ENCODE data around the gene KIF9. TPM values are rescaled to one million over a fixed set of nuclear protein-coding genes. Genes with fewer than 3 reads are reported as not detected.

KIF9 gene
- total RNA-seq, 1 experiment from 2014 or later = 13.1 TPM

GRCh38 chr3:47260605-47261004, 22.0 kb downstream of the KIF9 start:
- Histone ChIP-seq H3K9ac (ENCODE audit: low read length) (no peak overlapping the region), H3K9me2 (ENCODE audit: insufficient read depth) (no peaks in the 10 kb centered on the region), H3K4me3 (replicated peaks in 1 of 2; ENCODE audit: low read depth in 1 of 2, low read length in 2 of 2) (no peak overlapping the region), H3K36me3 (ENCODE audit: control insufficient read depth in 1 of 2, insufficient read depth in 2 of 2, low read length in 2 of 2) (no peaks in the 10 kb centered on the region), H3K4me2 (ENCODE audit: low read length) (no peak overlapping the region), H2AFZ (ENCODE audit: low read depth, low read length, poor library complexity, severe bottlenecking) (no peak overlapping the region), H3K4me1 (ENCODE audit: control insufficient read depth in 1 of 2, insufficient read depth in 2 of 2, low read length in 2 of 2) (no peaks in the 10 kb centered on the region), H3K9me3 (ENCODE audit: control insufficient read depth in 1 of 2, insufficient read depth in 1 of 2, low read depth in 1 of 2, low read length in 2 of 2) (no peaks in the 10 kb centered on the region), H3K27ac (ENCODE audit: low read depth, low read length) (no peak overlapping the region), H3K79me2 (ENCODE audit: insufficient read depth, low read length) (no peaks in the 10 kb centered on the region), H3K27me3 (ENCODE audit: insufficient read depth, low read length) (no peaks in the 10 kb centered on the region), H4K20me1 (ENCODE audit: insufficient read depth) (no peaks in the 10 kb centered on the region)
- RAD21 ChIA-PET (ENCODE audit: low non-redundant PET in 1 of 2, low total read pairs in 2 of 2, uncharacterized antibody in 2 of 2, unreplicated experiment in 2 of 2) = no interaction called here
- ATAC-seq (peak; percentile 22; the same call in 1 of the 2 replicates), DNase-seq (ENCODE audit: low read depth, low spot score) (no peak)
- POLR2A ChIA-PET = no interaction called here
- CTCF ChIA-PET = no interaction called here
- intact Hi-C loops (cut with micrococcal nuclease) = no loop called here
- no TSS peak for BruUV-seq (replicated peaks)
- no peak for TF ChIP-seq CTCF (IDR thresholded peaks at IDR 0.05 in 2 of 3, conservative IDR thresholded peaks at IDR 0.05 in 1 of 3; ENCODE audit: borderline replicate concordance in 1 of 3, insufficient read depth in 1 of 3, low read depth in 2 of 3, low read length in 2 of 3)
- TF ChIP-seq SP1 (IDR thresholded peaks at IDR 0.05; ENCODE audit: low read depth) = no peak
- no peak for TF ChIP-seq SIN3A (IDR thresholded peaks at IDR 0.05; ENCODE audit: low read depth)
- TF ChIP-seq ELF1 (IDR thresholded peaks at IDR 0.05; ENCODE audit: borderline replicate concordance, low read depth) = no peak
- no peak for TF ChIP-seq POLR2A (IDR thresholded peaks at IDR 0.05; ENCODE audit: borderline replicate concordance, extremely low read depth, insufficient read depth, insufficient read length)
- no peak for TF ChIP-seq TCF7L2 (IDR thresholded peaks at IDR 0.05; ENCODE audit: borderline replicate concordance, extremely low read depth, insufficient read depth, insufficient read length)
- no peak for TF ChIP-seq ZFX (IDR thresholded peaks at IDR 0.05)
- TF ChIP-seq RAD21 (IDR thresholded peaks at IDR 0.05; ENCODE audit: low read depth) = no peak
- no peak for TF ChIP-seq CEBPB (IDR thresholded peaks at IDR 0.05; ENCODE audit: low read depth)
- TF ChIP-seq EGR1 (IDR thresholded peaks at IDR 0.05; ENCODE audit: low read depth) = no peak
- no peak for TF ChIP-seq EZH2phosphoT487 (IDR thresholded peaks at IDR 0.05; ENCODE audit: borderline replicate concordance)
- no peak for TF ChIP-seq YY1 (IDR thresholded peaks at IDR 0.05; ENCODE audit: extremely low read depth, insufficient replicate concordance, low read depth, low read length)
- no peak for TF ChIP-seq POLR2AphosphoS5 (IDR thresholded peaks at IDR 0.05; ENCODE audit: low read depth, low read length)
